TTC549 (cell line): Measurements from ENCODE around the gene MARS1.
"Not testable (repeated sequence)": the region's sequence is repeated elsewhere in the genome, so short reads cannot be mapped to it uniquely, and the experiment has no call there.

ENCODE experiments used
- FAIRE-seq: peaks from 2 replicates; lab custom pipeline; 2012; peaks lifted over from hg19 to GRCh38; lab: Jason Lieb, UNC

Gene MARS1

DNA sequence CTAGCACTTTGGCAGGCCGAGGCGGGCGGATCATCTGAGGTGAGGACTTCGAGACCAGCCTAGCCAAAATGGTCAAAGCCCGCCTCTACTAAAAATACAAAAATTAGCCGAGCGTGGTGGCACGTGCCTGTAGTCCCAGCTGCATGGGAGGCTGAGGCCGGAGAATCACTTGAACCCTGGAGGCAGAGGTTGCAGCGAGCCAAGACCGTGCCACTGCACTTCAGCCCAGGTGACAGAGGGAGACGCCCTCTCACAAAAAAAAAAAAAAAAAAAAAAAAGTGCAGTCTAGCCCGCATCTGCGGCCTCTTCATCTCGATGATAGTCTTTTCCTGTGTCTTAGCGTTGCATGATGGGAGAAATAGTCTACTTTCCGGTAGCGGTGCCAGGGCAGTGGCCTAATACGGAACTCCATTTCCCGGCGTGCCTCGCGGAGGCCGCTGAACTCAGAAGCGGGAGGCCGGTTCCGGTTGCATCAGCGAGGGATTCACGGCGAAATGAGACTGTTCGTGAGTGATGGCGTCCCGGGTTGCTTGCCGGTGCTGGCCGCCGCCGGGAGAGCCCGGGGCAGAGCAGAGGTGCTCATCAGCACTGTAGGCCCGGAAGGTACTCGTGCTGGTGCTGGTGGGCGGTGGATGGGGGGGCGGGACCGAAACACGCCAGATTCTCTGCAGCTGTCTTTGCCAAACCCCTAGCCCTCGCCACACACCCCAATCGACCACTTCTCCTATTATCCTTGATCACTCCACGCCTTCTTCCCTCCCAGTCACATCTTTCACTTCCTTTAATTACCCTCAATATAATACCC is at the start of gene MARS1:
Gene MARS1, plus strand, starts transcription at position 472 of the 805 bp plus-strand sequence. Its CDS starts 23 bp downstream, at position 495.
- peak; percentile 86 for FAIRE-seq

DNA sequence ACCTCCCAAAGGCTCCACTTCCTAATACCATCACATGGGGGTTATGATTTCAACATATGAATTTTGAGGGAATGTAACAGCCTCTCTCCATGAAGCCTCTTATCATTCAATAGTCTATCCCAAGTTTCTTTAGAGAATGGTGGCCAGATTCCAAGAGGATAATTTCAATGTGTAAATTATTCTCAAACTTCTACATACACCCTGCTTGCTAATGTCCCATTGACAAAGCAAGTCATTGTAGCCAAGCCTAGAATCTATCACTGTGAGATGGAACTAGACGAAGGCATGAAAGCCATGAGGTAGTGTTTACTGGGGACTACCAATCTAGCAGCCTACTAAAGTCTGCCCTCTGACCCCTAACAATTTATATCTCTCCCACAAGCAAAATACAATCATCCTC is 49.5 kb upstream of the MARS1 start:
- no peak for FAIRE-seq

DNA sequence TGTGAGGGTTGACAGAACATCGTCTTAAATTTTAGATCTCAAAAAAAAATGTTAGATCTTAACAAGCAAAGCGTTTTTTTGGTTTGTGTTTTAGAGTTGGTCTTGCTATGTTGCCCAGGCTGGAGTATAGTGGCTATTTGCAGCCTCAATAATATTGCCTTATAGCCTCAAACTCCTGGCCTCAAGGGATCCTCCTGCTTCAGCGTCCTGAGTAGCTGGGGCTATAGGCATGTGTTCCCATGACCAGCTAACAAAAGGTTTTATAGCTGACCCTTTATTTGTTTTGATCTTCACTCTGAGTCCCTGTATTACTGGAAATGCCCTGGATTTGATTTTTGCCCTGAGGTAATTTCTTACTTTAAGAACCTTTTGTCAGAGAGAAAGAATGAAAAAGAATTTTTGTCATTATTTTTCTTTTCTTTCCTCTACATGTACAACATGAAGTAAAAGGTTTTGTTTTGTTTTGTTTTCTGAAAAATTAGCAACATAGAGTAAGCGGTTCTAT is 48.1 kb upstream of the MARS1 start:
- no peak for FAIRE-seq

DNA sequence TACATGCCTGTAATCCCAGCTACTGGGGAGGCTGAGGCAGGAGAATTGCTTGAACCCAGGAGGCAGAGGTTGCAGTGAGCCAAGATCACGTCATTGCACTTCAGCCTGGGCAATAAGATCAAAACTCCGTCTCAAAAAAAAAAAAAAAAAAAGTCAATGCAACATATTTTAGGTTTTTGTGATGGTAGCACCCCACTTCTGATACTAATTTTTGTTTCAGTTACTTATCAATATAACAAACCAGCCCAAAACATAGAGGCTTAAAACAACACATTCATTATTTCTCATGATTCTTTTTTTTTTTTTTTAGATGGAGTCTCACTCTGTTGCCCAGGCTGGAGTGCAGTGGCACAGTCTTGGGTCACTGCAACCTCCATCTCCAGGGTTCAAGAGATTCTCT is 46.5 kb upstream of the MARS1 start:
- FAIRE-seq: not testable (repeated sequence)

DNA sequence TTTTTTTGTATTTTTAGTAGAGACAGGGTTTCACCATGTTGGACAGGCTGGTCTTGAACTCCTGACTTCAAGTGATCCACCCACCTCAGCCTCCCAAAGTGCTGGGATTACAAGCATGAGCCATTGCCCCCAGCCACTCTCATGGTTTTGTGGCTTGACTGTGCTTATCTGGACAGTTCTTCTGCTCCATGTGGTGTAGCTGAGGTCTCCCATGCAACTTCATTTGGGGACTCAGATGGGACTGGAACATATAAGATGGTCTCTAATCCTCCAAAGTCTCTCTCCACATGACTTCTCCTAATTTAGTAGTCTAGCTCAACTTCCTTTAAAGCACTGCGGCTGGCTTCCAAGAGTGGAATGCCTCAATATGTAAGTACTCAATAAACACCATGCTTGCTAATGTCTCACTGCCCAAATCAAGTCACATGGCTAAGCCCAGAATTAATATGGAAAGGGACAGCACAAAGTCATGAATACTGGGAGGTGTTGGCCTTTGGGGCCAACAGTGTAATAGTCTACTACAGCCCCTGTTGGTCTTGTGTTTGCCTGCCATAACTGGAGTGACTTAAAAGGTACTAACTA is 45.9 kb upstream of the MARS1 start:
- no peak for FAIRE-seq

DNA sequence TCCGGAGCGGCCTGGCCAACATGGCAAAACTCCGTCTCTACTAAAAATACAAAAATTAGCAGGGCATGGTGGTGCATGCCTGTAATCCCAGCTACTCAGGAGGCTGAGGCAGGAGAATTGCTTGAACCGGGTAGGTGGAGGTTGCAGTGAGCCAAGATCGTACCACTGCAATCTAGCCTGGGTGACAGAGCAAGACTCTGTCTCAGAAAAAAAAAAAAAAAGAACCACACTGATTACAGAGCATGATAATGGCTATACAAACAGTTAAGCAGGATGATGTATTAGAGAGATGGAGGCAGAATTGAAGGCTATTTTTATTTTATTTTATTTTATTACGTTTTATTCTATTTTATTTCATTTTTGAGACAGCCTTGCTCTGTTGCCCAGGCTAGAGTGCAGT is 43.5 kb upstream of the MARS1 start:
- FAIRE-seq: not testable (repeated sequence)

DNA sequence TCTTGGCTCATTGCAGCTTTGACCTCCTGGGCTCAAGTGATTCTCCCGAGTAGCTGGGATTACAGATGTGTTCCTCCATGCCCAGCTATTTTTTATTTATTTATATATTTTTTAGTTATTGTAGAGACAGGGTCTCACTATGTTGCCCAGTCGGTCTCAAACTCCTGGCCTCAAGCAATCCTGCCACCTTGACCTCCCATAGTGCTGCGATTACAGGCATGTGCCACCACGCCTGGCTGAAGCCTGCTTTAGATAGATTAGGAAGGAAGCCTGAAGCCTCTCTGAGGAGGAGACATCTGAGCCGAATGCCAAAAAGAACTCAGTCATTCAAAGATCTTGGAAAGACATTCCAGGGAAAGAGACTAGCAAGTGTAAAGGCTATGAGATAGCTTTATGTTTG is 43.1 kb upstream of the MARS1 start:
- FAIRE-seq: no peak

DNA sequence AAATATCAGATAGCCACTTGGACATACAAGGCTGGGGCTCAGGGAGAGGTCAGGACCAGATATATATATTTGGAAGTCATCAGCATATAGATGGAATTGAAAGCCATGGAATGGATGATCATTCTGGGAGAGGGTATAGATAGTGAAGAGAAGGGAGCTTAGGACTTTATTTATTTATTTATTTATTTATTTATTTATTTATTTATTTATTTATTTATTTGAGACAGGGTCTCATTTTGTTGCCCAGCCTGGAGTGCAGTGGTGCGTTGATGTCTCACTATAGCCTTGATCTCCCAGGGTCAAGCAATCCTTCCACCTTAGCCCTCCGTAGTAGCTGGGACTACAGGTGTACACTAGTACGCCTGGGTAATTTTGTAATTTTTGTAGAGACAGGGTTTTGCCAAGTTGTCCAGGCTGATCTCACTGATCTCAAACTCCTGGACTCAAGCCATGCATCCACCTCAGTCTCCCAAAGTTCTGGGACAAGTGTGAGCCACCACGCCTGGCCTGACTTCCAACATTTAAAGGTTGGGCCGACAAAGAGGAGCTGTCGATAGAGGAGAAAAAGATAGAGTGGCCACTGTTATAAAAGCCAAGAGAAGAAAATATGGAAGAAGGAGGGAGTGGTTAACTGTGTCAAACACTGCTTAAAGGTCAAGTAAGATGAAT is 41.4 kb upstream of the MARS1 start:
- no peak for FAIRE-seq

DNA sequence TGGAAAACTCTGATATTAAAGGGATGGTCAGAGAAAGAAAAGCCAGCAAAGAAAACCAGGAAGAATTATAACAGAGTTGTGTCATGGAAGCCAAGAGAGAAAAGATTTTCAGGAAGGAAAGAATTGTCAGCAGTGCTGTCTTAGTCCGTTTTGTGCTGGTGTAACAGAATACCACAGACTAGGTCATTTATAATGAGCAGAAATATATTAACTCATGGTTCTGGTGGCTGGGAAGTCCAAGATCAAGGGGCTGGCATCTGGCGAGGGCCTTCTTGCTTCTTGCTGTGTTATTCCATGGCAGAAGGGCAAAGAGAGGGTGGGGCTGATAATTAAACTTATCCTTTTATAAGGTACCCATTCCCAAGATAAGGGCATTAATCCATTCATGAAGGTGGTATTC is 39.2 kb upstream of the MARS1 start:
- FAIRE-seq: no peak

DNA sequence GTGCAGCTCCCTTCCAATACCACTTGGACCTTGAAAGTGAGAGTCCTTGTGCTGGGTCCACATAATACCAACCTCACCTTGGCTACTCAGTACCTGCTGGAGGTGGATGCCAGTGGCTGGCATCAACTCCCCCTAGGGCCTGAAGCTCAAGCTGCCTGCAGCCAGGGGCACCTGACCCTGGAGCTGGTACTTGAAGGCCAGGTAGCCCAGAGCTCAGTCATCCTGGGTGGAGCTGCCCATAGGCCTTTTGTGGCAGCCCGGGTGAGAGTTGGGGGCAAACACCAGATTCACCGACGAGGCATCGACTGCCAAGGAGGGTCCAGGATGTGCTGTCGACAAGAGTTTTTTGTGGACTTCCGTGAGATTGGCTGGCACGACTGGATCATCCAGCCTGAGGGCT is 38.5 kb upstream of the MARS1 start:
- no peak for FAIRE-seq

DNA sequence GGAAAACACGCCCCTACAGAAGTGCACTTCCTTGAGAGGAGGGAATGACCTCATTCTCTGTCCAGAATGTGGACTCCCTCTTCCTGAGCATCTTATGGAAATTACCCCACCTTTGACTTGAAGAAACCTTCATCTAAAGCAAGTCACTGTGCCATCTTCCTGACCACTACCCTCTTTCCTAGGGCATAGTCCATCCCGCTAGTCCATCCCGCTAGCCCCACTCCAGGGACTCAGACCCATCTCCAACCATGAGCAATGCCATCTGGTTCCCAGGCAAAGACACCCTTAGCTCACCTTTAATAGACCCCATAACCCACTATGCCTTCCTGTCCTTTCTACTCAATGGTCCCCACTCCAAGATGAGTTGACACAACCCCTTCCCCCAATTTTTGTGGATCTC is 37.8 kb upstream of the MARS1 start:
- FAIRE-seq: no peak

DNA sequence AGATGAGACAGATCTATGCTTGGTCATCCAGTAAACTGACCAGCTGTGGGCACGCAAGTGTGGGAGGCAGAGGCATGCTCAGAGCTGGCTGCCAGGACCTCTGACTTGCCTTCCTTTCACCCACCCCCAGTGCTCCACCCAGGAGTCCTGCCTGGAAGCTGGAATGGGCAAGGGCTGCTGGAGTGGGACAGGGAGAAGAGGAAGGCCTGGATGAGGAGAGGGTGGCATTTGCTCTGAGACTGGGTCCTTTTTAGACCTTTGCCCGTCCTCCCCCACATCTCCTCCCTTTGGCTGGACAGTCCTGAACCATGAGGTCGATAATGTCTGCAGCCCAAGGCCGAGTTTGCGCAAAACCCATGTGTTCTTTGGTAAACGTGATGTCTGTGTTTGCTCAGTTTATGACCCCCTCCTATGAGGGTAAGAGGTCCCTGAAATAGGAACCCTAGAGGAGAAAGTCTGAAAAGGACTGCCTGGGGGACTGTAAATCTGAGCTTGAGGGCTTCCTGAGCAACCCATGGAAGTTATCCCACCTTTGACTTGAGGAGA is 36.6 kb upstream of the MARS1 start:
- no peak for FAIRE-seq

DNA sequence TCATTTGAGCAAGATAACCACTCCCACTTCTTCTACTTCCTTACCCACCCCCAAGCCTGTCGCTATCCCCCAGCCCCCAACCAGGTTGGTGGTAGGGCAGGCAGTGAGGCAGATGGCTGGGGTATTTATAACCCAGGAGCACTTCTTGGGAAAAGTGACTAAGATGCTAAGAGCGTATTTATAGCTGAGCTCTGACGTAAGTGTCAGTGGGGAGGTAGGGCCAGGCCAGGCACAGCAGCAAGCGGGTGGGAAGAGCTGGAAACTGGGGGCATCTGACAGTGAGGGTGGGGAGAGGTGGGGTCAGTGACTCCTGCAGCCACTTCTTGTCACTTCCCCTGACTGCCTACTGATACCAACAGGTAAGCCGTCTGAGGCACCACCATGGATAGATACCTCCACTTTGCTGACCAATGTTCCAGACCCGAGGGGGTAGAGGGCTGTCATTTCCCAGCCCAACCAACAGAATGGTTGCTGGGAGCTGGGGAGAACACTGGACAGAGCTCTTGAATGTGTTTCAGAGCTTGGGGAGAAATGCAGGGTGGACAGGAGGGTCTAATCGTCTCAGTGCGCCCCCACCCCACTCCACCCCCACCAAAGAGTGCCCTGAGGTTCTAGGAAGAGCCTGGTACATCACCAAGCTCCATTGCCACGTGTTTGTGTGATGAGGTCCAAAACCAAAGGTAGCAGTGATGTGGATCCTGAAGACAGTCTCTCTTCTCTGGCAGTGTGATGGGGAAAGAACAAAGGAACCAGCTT is 35.5 kb upstream of the MARS1 start:
- no peak for FAIRE-seq

DNA sequence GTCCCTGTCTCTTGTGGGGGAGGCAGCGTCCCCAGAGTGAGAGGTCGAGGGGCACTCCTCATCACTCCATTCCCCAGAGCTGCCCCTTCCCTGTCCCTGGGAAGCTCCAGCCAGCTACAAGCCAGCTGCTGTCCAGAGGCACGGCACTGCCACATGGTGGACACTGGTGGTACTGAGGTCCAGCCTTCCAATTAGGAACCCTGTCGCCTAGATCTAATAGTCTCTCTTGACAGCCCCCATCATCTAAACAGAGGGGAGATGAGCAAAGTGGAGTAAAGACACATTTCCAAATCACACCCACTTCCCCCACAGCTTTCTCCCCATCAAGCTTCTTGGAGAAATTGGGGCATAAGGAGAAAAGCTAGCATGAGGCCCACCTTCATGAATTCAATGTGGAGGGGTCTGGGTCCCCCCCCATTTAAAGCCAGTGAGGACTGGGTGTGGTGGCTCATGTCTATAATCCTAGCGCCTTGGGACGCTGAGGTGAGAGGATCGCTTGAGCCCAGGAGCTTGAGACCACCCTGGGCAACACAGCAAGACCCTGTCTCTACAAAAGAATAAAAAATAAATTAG is 34.8 kb upstream of the MARS1 start:
- no peak for FAIRE-seq

DNA sequence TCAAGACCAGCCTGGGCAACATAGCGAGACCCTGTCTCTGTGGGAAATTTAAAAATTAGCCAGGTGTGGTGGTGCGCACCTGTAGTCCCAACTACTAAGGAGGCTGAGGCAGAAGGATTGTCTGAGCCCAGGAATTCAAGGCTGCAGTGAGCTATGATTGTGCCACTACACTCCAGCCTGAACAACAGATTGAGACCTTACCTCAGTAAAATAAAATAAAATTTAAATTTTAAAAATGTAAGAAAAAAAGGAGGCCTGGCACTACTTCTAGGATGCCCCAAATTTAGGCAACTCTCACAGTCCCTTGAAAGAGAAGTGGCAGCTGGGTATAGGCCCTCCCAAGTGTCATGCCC is 33.7 kb upstream of the MARS1 start:
- no peak for FAIRE-seq

DNA sequence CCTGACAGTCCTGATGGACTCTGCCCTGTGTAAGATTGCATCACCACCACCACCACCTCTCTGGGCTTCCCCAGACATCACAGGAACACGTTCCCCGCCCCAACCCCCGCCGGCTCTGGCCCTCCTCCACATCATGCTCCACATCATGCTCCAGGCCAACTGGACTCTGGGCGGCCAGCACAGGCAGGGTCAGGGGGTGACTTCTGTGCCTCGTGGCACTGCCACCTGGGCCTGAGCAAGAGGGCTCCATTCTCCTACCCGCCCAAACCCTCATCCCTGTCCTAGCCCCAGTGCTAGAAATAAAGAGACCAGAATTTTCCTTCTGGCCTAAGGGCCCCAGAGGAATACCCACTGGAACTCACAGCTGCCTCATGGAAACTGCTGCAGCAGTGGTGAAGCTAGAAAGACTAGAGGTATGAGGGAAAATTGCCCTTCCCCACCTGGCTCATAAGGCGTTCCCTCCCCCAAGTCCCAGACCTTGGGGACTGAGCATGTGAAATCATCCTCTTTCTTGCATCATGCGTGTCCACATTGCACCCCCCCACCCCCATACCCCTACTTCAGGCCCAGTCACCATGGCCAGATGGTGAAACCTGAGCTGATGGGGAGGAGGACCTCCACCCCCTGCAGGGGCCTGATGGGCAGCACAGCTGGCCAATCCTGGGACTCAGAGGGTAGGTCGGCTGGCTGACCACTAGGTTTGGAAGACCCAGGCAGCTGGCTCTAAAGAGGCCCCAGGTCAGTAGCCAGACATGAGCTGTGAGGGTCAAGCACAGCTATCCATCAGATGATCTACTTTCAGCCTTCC is 33.1 kb upstream of the MARS1 start, which contains the start of gene INHBE:
Gene INHBE, plus strand, starts transcription at position 742 of the 808 bp plus-strand sequence. CDS start 230 bp downstream, outside the sequence.
- FAIRE-seq: no peak

DNA sequence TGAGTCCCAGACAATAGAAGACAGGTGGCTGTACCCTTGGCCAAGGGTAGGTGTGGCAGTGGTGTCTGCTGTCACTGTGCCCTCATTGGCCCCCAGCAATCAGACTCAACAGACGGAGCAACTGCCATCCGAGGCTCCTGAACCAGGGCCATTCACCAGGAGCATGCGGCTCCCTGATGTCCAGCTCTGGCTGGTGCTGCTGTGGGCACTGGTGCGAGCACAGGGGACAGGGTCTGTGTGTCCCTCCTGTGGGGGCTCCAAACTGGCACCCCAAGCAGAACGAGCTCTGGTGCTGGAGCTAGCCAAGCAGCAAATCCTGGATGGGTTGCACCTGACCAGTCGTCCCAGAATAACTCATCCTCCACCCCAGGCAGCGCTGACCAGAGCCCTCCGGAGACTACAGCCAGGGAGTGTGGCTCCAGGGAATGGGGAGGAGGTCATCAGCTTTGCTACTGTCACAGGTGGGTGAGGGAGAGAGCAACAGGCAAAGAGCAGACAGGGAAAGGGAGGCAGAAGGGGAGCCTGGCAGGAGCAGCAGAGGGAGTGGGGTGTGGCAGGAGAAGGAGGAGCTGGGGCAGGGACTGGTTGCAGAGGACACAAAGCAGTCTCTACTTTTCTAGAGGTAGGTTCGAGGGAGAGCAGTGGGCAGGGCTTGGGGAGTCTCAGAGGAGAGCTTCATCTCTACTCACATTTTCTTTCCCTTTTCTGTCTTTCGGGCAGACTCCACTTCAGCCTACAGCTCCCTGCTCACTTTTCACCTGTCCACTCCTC is 32.3 kb upstream of the MARS1 start:
- FAIRE-seq: no peak

DNA sequence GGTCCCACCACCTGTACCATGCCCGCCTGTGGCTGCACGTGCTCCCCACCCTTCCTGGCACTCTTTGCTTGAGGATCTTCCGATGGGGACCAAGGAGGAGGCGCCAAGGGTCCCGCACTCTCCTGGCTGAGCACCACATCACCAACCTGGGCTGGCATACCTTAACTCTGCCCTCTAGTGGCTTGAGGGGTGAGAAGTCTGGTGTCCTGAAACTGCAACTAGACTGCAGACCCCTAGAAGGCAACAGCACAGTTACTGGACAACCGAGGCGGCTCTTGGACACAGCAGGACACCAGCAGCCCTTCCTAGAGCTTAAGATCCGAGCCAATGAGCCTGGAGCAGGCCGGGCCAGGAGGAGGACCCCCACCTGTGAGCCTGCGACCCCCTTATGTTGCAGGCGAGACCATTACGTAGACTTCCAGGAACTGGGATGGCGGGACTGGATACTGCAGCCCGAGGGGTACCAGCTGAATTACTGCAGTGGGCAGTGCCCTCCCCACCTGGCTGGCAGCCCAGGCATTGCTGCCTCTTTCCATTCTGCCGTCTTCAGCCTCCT is 31.6 kb upstream of the MARS1 start:
- no peak for FAIRE-seq

DNA sequence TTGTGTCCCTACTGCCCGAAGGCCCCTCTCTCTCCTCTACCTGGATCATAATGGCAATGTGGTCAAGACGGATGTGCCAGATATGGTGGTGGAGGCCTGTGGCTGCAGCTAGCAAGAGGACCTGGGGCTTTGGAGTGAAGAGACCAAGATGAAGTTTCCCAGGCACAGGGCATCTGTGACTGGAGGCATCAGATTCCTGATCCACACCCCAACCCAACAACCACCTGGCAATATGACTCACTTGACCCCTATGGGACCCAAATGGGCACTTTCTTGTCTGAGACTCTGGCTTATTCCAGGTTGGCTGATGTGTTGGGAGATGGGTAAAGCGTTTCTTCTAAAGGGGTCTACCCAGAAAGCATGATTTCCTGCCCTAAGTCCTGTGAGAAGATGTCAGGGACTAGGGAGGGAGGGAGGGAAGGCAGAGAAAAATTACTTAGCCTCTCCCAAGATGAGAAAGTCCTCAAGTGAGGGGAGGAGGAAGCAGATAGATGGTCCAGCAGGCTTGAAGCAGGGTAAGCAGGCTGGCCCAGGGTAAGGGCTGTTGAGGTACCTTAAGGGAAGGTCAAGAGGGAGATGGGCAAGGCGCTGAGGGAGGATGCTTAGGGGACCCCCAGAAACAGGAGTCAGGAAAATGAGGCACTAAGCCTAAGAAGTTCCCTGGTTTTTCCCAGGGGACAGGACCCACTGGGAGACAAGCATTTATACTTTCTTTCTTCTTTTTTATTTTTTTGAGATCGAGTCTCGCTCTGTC is 31.0 kb upstream of the MARS1 start:
- FAIRE-seq: no peak
